Esophagus (tissue), 2 donors: ENCODE results near the gene STH. TPM values are rescaled to one million over a fixed set of nuclear protein-coding genes. Genes with fewer than 3 reads are reported as not detected.
"Not testable (repeated sequence)": the region's sequence is repeated elsewhere in the genome, so short reads cannot be mapped to it uniquely, and the experiment has no call there.

Experiments
- H3K27ac ChIP-seq, 2 donors: one replicate each; pipeline ENCODE4 v1.5.1; 2013; ENCODE audit warnings: low read depth in 2 of 2, mild to moderate bottlenecking in 2 of 2, inconsistent platforms in 1 of 2, low read length in 1 of 2, moderate library complexity in 1 of 2
- H3K27me3 ChIP-seq, 2 donors: one replicate each; pipeline ENCODE4 v1.6.1; 2013; ENCODE audit warnings: low read length in 2 of 2, control low read depth in 1 of 2, mild to moderate bottlenecking in 1 of 2; ENCODE audit not compliant: insufficient read depth in 2 of 2, control insufficient read depth in 1 of 2
- H3K36me3 ChIP-seq, 2 donors: one replicate each; pipeline ENCODE4 v1.6.1; 2013; ENCODE audit warnings: low read length in 1 of 2; ENCODE audit not compliant: control insufficient read depth in 2 of 2, insufficient read depth in 2 of 2
- H3K4me1 ChIP-seq, 2 donors: one replicate each; pipeline ENCODE4 v1.6.1; 2013; ENCODE audit warnings: low read length in 1 of 2; ENCODE audit not compliant: control insufficient read depth in 2 of 2, insufficient read depth in 2 of 2
- H3K4me3 ChIP-seq, 2 donors: one replicate each; pipeline ENCODE4 v1.5.1; 2013; ENCODE audit warnings: low read length in 2 of 2, mild to moderate bottlenecking in 2 of 2, low read depth in 1 of 2, moderate library complexity in 1 of 2
- H3K9me3 ChIP-seq, 2 donors: one replicate each; pipeline ENCODE4 v1.6.1; 2013; ENCODE audit warnings: mild to moderate bottlenecking in 2 of 2, low read depth in 1 of 2, low read length in 1 of 2, moderate library complexity in 1 of 2; ENCODE audit not compliant: control insufficient read depth in 2 of 2, insufficient read depth in 1 of 2
- WGBS, 2 donors: extraction: QIAGEN DNeasy Blood & Tissue Kit; methylation state at CpG; one replicate each; pipeline ENCODE4 v1.1.7; 2013; 5-methylcytosine and 5-hydroxymethylcytosine counted together
- polyA plus RNA-seq, 2 donors: library from polyadenylated mRNA; stranded (reverse); fragments of 200-250 nt; gene quantifications; one replicate each; pipeline ENCODE4 v1.2.3, GENCODE V29; 2013
- donor health status: healthy with polysubstance abuse.
- donor health status: Bipolar disorder and iron deficiency.

STH gene
- polyA plus RNA-seq, 2 donors = not detected

- Histone ChIP-seq H3K4me3 (no peak overlapping the region), H3K27ac (peak overlapping the region in 1 of 2 donors; percentile 26)
- 63 to 74% methylated on average over 14 of the region's 14 CpGs for WGBS, 2 donors
These were observed 21.1 kb downstream of the STH start for GRCh38 chr17:46020023-46020761.

DNA sequence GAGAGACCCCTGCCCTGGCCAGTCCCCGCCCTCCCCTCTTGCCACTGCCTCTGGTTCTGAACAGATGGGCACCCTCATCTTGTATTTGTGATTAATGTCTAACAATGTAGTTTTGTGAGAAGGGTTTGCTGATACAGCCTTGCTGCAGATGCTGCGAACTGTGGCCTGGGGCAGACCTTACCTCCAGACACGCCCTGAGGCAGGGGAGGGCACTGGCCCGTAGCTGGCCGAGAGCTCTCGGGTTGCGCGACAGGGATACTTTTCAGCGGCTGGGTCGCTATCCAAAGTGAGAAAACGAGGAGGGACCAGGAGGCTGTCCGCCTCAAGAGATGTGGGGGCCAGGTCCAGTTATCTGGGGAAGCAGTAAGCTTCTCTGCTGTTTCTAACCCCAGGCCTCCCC is 21.9 kb downstream of the STH start:
- Histone ChIP-seq H3K4me1 (peaks cover 0 to 3% of the 10 kb centered on the region in 2 donors), H3K4me3 (no peak overlapping the region), H3K27me3 (no peaks in the 10 kb centered on the region), H3K9me3 (no peaks in the 10 kb centered on the region), H3K36me3 (peaks cover 0 to 15% of the 10 kb centered on the region in 2 donors), H3K27ac (no peak overlapping the region)
- 85 to 88% methylated on average over 12 of the region's 12 CpGs for WGBS, 2 donors

More at GRCh38 chr17:46020023-46020761, 21.1 kb downstream of the STH start:
- Histone ChIP-seq H3K9me3 (no peaks in the 10 kb centered on the region), H3K36me3 (peaks cover 0 to 9% of the 10 kb centered on the region in 2 donors), H3K4me1 (peaks cover 0 to 3% of the 10 kb centered on the region in 2 donors), H3K27me3 (no peaks in the 10 kb centered on the region)

DNA sequence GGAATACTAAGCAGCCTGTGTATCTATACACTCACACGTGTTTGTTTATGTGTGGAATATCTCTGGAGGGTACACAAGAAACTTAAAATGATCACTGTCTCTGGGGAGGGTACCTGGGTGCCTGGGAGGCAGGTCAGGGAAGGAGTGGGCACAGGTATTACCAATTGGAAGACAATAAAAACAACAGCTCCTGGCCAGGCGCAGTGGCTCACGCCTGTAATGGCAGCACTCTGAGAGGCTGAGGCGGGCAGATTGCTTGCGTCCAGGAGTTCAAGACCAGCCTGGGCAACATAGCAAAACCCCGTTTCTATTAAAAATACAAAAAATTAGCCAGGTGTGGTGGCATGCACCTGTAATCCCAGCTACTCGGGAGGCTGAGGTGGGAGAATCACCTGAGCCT is 24.3 kb downstream of the STH start:
- not testable (repeated sequence) for H3K4me3 ChIP-seq, H3K4me1 ChIP-seq, H3K27me3 ChIP-seq, H3K27ac ChIP-seq, H3K9me3 ChIP-seq
- peaks cover 5 to 22% of the 10 kb centered on the region in 2 donors for H3K36me3 ChIP-seq
- 91 to 92% methylated on average over 7 of the region's 7 CpGs for WGBS, 2 donors

GRCh38 chr17:46023783-46024388 is 24.8 kb downstream of the STH start:
- Histone ChIP-seq H3K9me3 (no peaks in the 10 kb centered on the region), H3K27me3 (no peaks in the 10 kb centered on the region), H3K36me3 (peaks cover 5 to 22% of the 10 kb centered on the region in 2 donors), H3K27ac (no peak overlapping the region), H3K4me3 (no peak overlapping the region), H3K4me1 (peaks cover 0 to 3% of the 10 kb centered on the region in 2 donors)
- 86 to 88% methylated on average over 24 of the region's 24 CpGs for WGBS, 2 donors

GRCh38 chr17:46024590-46024989 is 25.5 kb downstream of the STH start:
- H3K4me1 ChIP-seq = peaks cover 0 to 3% of the 10 kb centered on the region in 2 donors
- peaks cover 5 to 25% of the 10 kb centered on the region in 2 donors for H3K36me3 ChIP-seq
- H3K27ac ChIP-seq = no peak overlapping the region
- WGBS, 2 donors = 83 to 85% methylated on average over 13 to 14 of the region's 14 CpGs
- no peaks in the 10 kb centered on the region for H3K9me3 ChIP-seq
- H3K4me3 ChIP-seq = no peak overlapping the region
- H3K27me3 ChIP-seq = no peaks in the 10 kb centered on the region

GRCh38 chr17:46025060-46025459 is 26.0 kb downstream of the STH start:
- Histone ChIP-seq H3K36me3 (peaks cover 5 to 25% of the 10 kb centered on the region in 2 donors), H3K4me1 (peaks cover 0 to 3% of the 10 kb centered on the region in 2 donors), H3K4me3 (no peak overlapping the region), H3K27ac (no peak overlapping the region), H3K9me3 (no peaks in the 10 kb centered on the region), H3K27me3 (no peaks in the 10 kb centered on the region)
- WGBS, 2 donors = 88% methylated on average over 10 of the region's 10 CpGs

DNA sequence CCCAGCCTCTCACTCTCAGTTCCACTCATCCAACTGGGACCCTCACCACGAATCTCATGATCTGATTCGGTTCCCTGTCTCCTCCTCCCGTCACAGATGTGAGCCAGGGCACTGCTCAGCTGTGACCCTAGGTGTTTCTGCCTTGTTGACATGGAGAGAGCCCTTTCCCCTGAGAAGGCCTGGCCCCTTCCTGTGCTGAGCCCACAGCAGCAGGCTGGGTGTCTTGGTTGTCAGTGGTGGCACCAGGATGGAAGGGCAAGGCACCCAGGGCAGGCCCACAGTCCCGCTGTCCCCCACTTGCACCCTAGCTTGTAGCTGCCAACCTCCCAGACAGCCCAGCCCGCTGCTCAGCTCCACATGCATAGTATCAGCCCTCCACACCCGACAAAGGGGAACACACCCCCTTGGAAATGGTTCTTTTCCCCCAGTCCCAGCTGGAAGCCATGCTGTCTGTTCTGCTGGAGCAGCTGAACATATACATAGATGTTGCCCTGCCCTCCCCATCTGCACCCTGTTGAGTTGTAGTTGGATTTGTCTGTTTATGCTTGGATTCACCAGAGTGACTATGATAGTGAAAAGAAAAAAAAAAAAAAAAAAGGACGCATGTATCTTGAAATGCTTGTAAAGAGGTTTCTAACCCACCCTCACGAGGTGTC is 26.6 kb downstream of the STH start:
- no peaks in the 10 kb centered on the region for H3K4me1 ChIP-seq
- peaks cover 5 to 28% of the 10 kb centered on the region in 2 donors for H3K36me3 ChIP-seq
- H3K27me3 ChIP-seq = no peaks in the 10 kb centered on the region
- 73 to 79% methylated on average over 8 of the region's 8 CpGs for WGBS, 2 donors
- H3K4me3 ChIP-seq = no peak overlapping the region
- H3K9me3 ChIP-seq = no peaks in the 10 kb centered on the region
- no peak overlapping the region for H3K27ac ChIP-seq

DNA sequence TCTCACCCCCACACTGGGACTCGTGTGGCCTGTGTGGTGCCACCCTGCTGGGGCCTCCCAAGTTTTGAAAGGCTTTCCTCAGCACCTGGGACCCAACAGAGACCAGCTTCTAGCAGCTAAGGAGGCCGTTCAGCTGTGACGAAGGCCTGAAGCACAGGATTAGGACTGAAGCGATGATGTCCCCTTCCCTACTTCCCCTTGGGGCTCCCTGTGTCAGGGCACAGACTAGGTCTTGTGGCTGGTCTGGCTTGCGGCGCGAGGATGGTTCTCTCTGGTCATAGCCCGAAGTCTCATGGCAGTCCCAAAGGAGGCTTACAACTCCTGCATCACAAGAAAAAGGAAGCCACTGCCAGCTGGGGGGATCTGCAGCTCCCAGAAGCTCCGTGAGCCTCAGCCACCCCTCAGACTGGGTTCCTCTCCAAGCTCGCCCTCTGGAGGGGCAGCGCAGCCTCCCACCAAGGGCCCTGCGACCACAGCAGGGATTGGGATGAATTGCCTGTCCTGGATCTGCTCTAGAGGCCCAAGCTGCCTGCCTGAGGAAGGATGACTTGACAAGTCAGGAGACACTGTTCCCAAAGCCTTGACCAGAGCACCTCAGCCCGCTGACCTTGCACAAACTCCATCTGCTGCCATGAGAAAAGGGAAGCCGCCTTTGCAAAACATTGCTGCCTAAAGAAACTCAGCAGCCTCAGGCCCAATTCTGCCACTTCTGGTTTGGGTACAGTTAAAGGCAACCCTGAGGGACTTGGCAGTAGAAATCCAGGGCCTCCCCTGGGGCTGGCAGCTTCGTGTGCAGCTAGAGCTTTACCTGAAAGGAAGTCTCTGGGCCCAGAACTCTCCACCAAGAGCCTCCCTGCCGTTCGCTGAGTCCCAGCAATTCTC is 27.4 kb downstream of the STH start:
- H3K4me1 ChIP-seq = no peaks in the 10 kb centered on the region
- H3K36me3 ChIP-seq = peaks cover 5 to 35% of the 10 kb centered on the region in 2 donors
- no peaks in the 10 kb centered on the region for H3K27me3 ChIP-seq
- H3K4me3 ChIP-seq = no peak overlapping the region
- 79% methylated on average over 17 of the region's 17 CpGs for WGBS, 2 donors
- H3K9me3 ChIP-seq = no peaks in the 10 kb centered on the region
- H3K27ac ChIP-seq = no peak overlapping the region
